ENCODE measurements around the gene CYP26C1.

Gene CYP26C1

DNA sequence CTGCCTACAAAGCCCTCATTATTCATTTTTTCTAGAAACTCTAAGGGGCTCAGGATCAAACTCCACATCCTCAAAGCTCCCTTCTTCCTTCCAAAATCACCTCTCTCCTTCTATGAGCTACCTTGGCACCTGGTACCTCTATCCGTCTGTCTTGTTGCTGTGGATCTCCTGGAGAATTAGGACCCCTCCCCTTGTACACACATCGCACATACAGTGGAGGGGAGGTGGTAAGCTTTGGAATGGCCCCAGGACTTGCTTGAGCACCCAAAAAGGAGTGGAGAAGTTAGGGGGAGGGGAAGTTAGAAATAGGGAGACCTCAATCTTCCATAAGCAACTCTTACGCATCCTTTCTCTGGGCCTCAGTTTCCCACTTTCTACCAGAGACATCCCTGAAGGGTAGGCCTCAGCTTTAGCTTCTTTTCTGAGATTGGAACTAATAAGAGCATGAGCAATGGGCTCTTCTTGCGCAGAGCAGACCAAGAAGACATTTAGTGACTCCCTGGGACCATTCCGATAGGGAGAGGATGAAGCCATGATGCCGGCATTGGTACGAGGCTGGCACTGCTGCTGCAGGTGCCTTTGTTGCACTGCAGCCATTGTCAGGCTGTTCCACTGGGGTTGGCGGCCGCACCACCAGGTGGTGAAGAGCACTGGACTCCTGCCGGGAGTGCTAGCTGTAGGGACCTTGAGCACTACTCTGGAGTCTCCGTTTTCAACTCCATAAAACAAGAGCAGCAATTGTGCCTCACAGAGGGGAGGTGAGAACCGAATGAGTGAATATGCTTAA lies 4.5 kb downstream of the CYP26C1 start:
- no peak for DNase-seq

DNA sequence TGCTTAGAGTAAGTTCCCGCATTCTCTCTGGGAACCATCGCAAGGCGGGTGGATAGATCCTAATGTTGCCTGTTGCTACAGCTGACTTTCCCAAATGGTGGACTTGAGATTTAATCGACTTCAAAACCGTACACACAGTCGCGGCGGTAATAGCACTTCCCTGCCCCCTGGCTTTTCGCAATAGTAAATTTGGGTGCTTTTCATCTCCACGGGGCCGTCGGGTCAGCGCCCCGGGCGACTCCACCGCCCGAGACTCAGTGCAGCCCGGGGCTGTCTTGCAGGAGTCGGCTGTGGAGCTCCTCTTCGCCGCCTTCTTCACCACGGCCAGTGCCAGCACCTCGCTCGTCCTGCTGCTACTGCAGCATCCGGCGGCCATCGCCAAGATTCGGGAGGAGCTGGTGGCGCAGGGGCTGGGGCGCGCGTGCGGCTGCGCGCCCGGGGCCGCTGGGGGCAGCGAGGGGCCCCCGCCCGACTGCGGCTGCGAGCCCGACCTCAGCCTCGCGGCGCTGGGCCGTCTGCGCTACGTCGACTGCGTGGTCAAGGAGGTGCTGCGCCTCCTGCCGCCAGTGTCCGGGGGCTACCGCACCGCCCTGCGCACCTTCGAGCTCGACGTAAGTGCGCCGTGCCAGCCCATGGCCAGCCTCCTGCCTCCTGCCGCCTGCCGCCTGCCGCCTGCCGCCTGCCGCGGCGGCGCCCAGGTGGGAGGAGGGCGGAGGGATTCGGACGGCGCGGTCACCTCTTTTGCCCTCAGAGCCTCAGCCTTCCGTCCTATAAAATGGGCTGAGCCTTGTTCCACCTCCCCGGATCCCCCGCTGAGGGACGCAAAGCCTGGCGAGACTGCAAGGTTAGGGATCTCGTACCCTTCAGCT lies 5.3 kb downstream of the CYP26C1 start:
- no peak for DNase-seq

DNA sequence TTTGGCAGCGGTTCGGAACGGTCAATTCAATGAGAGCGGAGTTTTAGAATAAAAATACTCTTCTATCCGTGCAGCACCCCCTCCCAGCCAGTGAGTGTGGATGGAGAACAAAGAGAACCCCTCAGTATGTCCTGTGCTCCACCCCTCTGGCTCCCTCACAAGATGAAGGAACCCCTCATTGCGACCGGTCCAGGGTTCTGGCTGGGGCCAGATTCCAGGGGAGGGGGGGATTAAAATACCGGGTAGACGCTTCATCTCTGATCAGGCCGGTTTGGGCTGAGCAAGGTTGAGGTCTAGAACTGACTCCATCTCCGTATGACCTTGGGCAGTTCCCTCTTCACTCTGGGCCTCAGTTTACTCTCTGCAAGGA lies 5.9 kb downstream of the CYP26C1 start:
- DNase-seq = no peak

DNA sequence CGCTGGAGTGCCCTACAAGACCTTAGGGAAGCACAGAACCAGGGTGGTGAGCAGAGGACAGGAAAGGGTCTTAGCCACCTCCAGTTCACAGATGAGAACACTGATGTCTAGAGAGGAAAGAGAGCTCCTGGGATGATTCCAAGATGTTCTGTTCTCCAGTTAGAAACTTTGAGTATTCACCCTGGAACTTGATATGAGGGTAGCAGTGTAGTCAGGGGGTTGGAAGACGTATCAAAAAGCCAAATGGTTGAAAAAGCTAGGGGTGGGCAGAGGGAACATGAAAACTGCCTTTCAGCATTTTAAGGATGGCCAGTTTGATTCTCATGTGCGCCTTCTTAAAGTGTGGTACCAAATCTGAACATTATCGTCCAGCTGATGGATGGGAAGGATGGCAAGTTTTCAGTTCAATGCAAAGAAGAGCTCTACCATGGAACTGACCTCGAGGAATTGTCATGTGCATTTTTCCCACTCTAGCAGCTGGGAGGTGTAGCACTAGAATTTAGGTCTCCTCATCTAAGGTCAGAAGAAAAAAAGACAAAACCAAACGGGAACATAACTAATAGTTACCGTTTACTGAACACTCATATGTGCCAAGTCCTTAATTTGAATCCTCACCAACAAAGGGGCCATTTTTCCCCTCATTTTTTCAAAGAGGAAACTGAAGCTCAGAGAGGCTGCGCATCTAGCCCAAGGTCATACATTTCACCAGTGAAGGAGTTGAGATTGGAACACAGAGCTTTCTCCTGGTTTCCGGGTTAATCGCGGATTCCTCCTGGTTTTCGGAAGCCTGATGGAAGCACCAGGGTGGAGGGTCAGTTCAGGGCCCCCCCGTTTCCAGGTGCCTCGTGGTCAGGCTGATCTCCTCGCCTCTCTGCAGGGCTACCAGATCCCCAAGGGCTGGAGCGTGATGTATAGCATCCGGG lies 7.1 kb downstream of the CYP26C1 start:
- DNase-seq = no peak

DNA sequence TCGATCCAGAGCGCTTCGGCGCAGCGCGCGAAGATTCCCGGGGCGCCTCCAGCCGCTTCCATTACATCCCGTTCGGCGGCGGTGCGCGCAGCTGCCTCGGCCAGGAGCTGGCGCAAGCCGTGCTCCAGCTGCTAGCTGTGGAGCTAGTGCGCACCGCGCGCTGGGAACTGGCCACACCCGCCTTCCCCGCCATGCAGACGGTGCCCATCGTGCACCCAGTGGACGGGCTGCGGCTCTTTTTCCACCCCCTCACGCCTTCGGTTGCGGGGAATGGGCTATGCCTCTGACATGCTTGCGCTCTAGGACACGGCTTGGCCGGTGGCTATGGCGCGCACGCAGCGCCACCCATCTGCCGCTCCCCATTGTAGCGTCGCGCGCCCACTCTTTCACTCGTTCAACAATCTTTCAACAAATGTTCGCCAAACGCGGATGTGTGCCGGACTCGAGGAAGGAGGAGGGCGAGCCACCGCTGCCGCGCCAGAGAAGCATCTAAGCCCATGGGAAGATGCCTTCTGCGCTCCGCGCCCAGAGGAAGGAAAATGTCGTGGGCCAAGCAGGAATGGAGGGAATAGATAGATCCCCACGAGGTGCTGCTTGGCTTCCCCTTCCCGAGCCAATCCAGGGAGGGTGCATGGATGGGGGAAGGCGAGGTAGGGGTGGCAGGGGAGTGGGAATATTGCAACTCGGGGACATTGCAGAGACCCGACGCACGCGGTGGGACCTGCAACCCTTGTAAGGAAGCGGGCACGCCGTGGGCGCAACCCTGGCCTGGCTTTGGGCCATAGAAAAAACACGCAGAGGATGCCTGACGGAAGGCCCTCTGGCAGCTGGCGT lies 8.0 kb downstream of the CYP26C1 start:
- no peak for DNase-seq

DNA sequence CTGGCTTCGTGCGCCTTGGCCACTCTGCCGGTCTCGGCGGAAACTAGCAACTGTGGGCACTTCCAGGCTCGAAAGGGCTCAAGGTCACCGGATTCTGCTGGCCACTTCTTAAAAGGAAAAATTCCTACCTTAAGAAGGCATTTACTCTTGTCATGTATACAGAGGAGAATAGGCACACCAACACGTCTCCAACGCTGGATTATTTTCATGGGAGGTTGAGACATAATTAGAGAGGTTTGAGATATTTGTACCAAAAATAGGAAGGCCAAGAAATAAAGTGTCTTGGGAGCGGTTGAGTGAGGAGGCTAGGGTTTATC lies 8.6 kb downstream of the CYP26C1 start:
- no peak for DNase-seq

DNA sequence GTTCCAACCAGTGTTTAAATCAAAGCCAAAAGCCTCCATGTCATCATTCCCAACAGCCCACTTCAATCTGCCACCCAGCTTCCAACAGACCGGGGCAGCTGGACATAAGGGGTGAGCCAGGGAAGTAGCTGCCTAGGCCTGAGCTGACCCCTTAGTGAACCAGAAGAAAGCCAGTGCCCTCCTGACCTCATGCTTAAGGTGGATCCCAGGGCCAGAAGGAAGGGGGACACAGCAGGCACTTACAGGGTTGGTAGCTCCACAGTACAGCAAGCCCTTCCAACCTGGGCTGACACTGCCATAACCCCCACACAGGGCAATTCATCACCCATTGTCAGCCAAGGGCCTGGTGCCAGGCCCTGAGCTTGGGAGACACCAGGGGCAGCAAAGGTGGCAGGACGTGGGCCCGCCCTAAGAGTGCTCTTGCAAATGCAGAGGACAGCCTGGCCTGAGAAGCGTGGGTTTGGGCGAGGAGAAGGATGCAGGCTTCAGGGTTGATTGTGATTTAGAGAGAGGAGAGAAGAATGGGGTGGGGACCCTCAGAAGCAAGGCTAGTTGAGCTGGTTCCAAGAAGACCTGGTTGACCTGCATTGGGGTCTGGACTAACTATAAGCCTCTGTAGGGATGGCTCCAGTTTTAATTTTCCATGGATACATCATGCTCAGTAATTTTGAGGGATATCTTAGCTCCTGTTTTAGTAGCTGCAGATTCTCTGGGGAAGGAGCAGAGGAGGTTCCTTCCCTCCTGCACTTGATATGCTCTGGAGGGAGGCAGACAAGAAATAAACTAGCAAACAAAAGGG lies 10.0 kb downstream of the CYP26C1 start:
- no peak for DNase-seq

DNA sequence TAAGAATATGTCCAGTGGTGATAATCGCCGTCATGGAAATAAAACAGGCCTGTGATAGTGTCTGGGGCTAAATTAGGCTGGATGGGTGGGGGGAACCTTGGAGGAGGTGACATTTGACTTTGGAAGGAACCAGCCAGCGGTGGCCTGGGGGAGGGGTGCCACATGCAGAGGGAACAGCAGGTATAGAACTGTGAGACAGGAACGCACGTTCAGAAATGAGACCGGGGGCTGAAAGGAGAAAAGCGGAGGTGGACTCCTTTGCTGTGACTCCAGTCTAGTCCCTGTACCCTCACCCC lies 10.5 kb downstream of the CYP26C1 start:
- DNase-seq = no peak

DNA sequence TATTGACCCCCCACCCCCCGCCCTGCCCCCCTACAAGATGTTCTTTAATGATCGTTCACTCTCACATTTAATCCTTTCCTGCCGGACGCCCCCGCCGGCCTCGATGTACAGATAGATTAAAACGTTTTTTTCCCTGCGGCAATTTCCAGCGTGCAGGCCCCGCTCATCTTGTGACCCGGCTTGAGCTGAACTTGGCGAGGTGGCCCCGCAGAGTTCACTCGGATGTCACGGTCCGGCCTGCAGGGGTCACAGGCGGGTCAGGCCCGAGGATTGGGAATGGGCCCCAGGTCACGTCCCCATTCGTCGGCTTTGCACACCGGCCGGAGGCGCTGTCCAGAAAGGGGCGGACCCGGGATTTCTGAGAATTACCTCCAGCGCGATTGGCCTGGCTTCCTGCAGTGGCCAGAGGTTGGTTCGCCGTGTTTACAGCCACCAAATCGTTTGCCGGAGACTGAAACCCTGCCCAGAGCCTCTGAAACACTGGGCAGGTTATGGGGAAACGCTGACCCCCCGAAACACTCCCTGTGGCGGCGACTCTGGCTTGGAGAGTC lies 11.2 kb downstream of the CYP26C1 start:
- no peak for DNase-seq

- DNase-seq = no peak
These were observed 11.7 kb downstream of the CYP26C1 start for GRCh38 chr10:93072225-93072712.

DNA sequence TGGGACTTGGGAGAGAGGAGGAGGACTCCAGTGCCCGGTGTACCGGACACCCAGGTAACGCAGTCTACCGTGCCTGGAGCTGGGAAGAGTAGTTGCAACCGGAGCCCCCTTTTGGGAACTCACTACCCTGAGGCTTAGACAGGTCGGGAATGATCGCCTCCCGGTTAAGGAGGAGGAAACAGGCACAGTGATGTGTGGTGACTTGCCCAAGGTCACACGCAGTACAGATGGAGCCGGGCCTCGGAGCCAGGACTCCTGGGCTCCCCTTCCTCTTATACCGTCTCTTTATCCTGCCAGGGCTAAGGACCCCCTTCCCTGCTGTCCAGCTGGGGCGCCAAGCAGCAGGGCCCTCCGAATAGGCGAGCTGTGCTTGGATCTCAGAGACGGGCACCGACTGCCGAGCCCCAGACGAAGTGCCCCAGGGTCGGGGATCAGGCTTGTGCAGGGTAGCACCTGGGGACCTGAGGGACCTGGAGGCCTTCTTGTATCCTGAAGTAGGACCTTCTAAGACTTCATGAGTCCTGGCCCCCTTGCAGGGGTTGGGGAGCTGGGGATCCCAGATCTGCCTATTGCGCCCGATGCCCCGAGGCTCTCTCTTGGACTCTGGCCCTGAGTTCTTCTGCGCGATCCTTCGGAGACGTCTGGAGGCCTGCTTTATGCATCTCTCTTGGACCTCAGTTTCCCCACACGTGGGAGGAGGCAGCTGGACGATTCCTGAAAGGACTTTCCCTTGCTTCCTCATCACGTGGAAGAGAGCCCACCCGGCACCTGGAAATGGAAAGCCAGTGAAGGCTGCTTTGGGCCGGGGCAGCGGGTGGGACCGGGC lies 12.3 kb downstream of the CYP26C1 start:
- DNase-seq = no peak

DNA sequence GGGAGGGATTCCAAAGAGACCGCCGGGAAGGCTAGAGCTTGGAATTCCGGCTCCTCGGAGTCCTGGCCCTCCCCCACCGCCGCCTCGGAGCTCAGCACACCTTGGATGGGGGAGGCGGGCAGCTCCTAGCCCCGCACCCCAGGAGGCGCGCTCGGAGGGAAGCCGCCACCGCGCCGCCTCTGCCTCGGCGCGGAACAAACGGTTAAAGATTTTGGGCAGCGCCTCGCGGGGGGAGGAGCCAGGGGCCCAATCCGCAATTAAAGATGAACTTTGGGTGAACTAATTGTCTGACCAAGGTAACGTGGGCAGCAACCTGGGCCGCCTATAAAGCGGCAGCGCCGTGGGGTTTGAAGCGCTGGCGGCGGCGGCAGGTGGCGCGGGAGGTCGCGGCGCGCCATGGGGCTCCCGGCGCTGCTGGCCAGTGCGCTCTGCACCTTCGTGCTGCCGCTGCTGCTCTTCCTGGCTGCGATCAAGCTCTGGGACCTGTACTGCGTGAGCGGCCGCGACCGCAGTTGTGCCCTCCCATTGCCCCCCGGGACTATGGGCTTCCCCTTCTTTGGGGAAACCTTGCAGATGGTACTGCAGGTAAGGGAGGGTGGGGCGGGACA lies 13.0 kb downstream of the CYP26C1 start, which contains the start of gene CYP26A1:
Gene CYP26A1 (plus strand): TSS at position 355 of the 608 bp plus-strand sequence. CDS start 42 bp downstream, at position 397.
- no peak for DNase-seq

DNA sequence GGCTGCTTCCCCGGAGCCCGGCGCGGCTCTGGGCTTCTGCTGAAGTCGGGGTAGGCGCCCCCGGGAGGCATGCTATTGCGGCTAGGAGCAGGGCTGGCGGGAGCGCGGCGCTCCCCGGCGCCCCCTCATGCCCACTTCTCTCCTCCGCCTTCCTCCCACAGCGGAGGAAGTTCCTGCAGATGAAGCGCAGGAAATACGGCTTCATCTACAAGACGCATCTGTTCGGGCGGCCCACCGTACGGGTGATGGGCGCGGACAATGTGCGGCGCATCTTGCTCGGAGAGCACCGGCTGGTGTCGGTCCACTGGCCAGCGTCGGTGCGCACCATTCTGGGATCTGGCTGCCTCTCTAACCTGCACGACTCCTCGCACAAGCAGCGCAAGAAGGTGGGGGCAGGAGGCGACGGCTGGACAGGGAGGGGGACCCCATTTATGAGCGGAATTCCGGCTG lies 13.6 kb downstream of the CYP26C1 start:
- DNase-seq = no peak

- no peak for DNase-seq
These were observed 14.2 kb downstream of the CYP26C1 start for GRCh38 chr10:93074597-93075368.

DNA sequence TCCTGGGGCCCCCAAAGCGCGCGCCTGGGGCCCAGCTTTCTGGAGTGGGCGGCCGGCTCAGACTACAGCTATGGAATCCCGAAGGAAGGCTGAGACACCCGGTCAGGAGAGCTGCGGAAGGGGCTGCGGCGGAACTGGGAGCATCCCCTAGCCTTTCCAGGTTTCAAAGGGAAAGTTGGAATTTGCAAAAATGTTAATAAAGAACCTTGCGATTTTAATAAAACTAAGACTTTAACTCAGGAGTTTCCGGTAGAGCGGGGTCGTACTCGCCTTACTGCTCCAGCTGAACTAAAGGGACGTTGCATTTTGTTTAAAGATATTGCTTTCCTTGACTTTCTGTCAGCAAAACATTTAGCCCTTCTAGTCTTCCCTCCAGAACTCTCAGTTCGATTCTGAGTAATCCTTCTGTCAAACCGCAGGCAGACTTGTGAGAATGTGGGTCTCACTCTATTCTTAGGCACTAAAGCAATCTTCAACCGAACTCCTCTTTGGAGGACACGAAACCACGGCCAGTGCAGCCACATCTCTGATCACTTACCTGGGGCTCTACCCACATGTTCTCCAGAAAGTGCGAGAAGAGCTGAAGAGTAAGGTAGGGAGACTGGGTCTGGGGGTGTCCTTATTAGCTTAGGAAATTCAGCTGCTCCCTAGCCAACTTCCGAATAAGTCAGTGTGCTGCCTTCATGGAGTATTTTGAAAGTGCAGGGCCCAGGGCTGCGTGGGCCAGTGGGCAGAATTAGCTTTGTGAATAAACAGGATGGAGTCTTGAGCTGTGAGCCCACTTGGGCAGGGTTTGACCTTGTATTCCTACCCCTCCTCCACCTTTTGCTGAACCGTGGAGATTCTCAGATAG lies 15.0 kb downstream of the CYP26C1 start:
- no peak for DNase-seq

DNA sequence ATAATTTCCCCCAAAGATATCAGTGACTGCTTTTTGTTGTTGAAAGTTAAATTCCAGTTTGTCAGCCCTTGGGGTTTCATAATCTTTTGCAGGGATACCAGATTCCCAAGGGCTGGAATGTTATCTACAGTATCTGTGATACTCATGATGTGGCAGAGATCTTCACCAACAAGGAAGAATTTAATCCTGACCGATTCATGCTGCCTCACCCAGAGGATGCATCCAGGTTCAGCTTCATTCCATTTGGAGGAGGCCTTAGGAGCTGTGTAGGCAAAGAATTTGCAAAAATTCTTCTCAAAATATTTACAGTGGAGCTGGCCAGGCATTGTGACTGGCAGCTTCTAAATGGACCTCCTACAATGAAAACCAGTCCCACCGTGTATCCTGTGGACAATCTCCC lies 16.3 kb downstream of the CYP26C1 start:
- DNase-seq = no peak

GRCh38 chr10:93077860-93078337 lies 17.3 kb downstream of the CYP26C1 start:
- DNase-seq = no peak
